HepG2 (cell line): ENCODE results near the gene TRAPPC12. TPM values are rescaled to one million over a fixed set of nuclear protein-coding genes. Genes with fewer than 3 reads are reported as not detected.

Experiments
- AHDC1 ChIP-seq: sonication (generic); formaldehyde crosslinking; IDR thresholded peaks from 2 replicates; pipeline ENCODE4 v1.5.1; 2020; ENCODE audit warnings: mild to moderate bottlenecking, missing genetic modification reagents, borderline replicate concordance
- BORCS8-MEF2B ChIP-seq: sonication (generic); formaldehyde crosslinking; IDR thresholded peaks from 2 replicates; pipeline ENCODE4 v1.8.0; 2022; ENCODE audit warnings: mild to moderate bottlenecking, missing genetic modification reagents
- E2F1 ChIP-seq: sonication (generic); formaldehyde crosslinking; IDR thresholded peaks from 2 replicates; pipeline ENCODE4 v1.5.0; 2020; ENCODE audit warnings: missing genetic modification reagents
- GATA4 ChIP-seq: sonication (generic); IDR thresholded peaks from 2 replicates; pipeline ENCODE4 v1.6.1; 2016; ENCODE audit warnings: antibody characterized with exemption, low read depth, borderline replicate concordance
- GATAD2A ChIP-seq: IDR thresholded peaks from 2 replicates; pipeline ENCODE4 v1.6.1; 2016
- GPBP1L1 ChIP-seq: sonication (generic); formaldehyde crosslinking; IDR thresholded peaks from 2 replicates; pipeline ENCODE4 v1.5.0; 2020; ENCODE audit warnings: mild to moderate bottlenecking, missing genetic modification reagents
- HMGXB4 ChIP-seq, 2 experiments: sonication (generic) in 1 of 2; formaldehyde crosslinking in 1 of 2; IDR thresholded peaks; 2 replicates each; pipeline versions ENCODE4 v1.4.0 to v1.6.1; 2018 to 2020; ENCODE audit warnings: missing genetic modification reagents in 2 of 2, borderline replicate concordance in 1 of 2, low read depth in 1 of 2, mild to moderate bottlenecking in 1 of 2, missing biosample characterization in 1 of 2
- NCOR1 ChIP-seq: fragments of 200-600 bp; sonication (generic); IDR thresholded peaks from 2 replicates; pipeline ENCODE4 v1.7.0; 2017; ENCODE audit warnings: antibody characterized with exemption, low read length, borderline replicate concordance
- NR2C2 ChIP-seq: sonication (generic); formaldehyde crosslinking; IDR thresholded peaks from 2 replicates; pipeline ENCODE4 v1.4.0; 2020; ENCODE audit warnings: missing genetic modification reagents, mild to moderate bottlenecking, moderate library complexity, borderline replicate concordance
- SALL1 ChIP-seq: sonication (generic); formaldehyde crosslinking; IDR thresholded peaks from 2 replicates; pipeline ENCODE4 v1.8.0; 2022; ENCODE audit warnings: mild to moderate bottlenecking, missing genetic modification reagents
- SNRNP70 ChIP-seq: fragments of 200-400 bp; formaldehyde crosslinking; IDR thresholded peaks from 2 replicates; pipeline ENCODE4 v1.6.1; 2017; ENCODE audit warnings: mild to moderate bottlenecking, low read depth, low read length, moderate library complexity
- SP5 ChIP-seq: IDR thresholded peaks from 2 replicates; pipeline ENCODE4 v1.6.1; 2016; ENCODE audit warnings: low read depth, borderline replicate concordance
- THYN1 ChIP-seq: sonication (generic); formaldehyde crosslinking; IDR thresholded peaks from 2 replicates; pipeline ENCODE4 v1.8.1; 2023; ENCODE audit warnings: low read depth, mild to moderate bottlenecking, moderate library complexity, missing genetic modification reagents, borderline replicate concordance
- ZNF230 ChIP-seq: sonication (generic); formaldehyde crosslinking; IDR thresholded peaks from 2 replicates; pipeline ENCODE4 v1.4.0; 2020; ENCODE audit warnings: mild to moderate bottlenecking, missing genetic modification reagents
- ZNF329 ChIP-seq: sonication (generic); formaldehyde crosslinking; IDR thresholded peaks from 2 replicates; pipeline ENCODE4 v1.9.0; 2021; ENCODE audit warnings: low read depth, mild to moderate bottlenecking, missing genetic modification reagents
- ZNF563 ChIP-seq: sonication (generic); formaldehyde crosslinking; IDR thresholded peaks from 2 replicates; pipeline ENCODE4 v1.8.0; 2022; ENCODE audit warnings: mild to moderate bottlenecking, moderate library complexity, missing genetic modification reagents
- ZNF660 ChIP-seq: sonication (generic); formaldehyde crosslinking; IDR thresholded peaks from 2 replicates; pipeline ENCODE4 v1.5.1; 2020; ENCODE audit warnings: mild to moderate bottlenecking, low read depth, missing genetic modification reagents, borderline replicate concordance
- ZNF784 ChIP-seq: sonication (generic); formaldehyde crosslinking; IDR thresholded peaks from 2 replicates; pipeline ENCODE4 v1.5.1; 2020; ENCODE audit warnings: missing genetic modification reagents, mild to moderate bottlenecking, borderline replicate concordance
- polyA plus RNA-seq, 8 experiments: library from polyadenylated mRNA; depleted of rRNA in 3 of 8; stranded (reverse) in 7 of 8; unstranded in 1 of 8; fragments of >200 nt; fragmentation: Illumina TruSeq in 4 of 8; extraction: Trizol in 4 of 8; gene quantifications; 2 replicates each; pipeline versions ENCODE4 v1.2.1 to v1.2.3, GENCODE V29; 2011 to 2016; ENCODE audit warnings: low read depth in 4 of 8, missing spikeins in 1 of 8, mixed read lengths in 1 of 8; ENCODE audit not compliant: insufficient read depth in 1 of 8
- total RNA-seq, 5 experiments: library from RNA; depleted of rRNA; stranded (reverse); fragments of >200 nt; fragmentation: Illumina TruSeq; extraction: Trizol; gene quantifications; 2 replicates each; pipeline ENCODE4 v1.2.3, GENCODE V29; 2016; ENCODE audit warnings: low read depth in 1 of 5

Gene TRAPPC12
- total and polyA plus RNA-seq, 2 of the 13 experiments (the other 11 are each of a cell fraction or from before 2014, with no cell fraction given) = 46.4 to 97.7 TPM

- TF ChIP-seq GPBP1L1 (CRISPR knock-in tag) (no peak), BORCS8-MEF2B (peak; percentile 80; the same call in 1 of the 2 replicates), NR2C2 (CRISPR knock-in tag) (peak; percentile 84; the same call in 1 of the 2 replicates), ZNF329 (CRISPR knock-in tag) (no peak; the same call in 1 of the 2 replicates), ZNF660 (CRISPR knock-in tag) (no peak), GATA4 (no peak), E2F1 (no peak), GATAD2A (CRISPR knock-in tag) (peak; percentile 96), NCOR1 (peak; percentile 96), SP5 (CRISPR knock-in tag) (peak; percentile 99), SNRNP70 (no peak), ZNF784 (CRISPR knock-in tag) (peak; percentile 26; the same call in 1 of the 2 replicates), SALL1 (CRISPR knock-in tag) (peak; percentile 96), ZNF563 (CRISPR knock-in tag) (no peak), AHDC1 (peak; percentile 88), HMGXB4 (CRISPR knock-in tag; IDR thresholded peaks at IDR 0.05; ENCODE audit: borderline replicate concordance in 1 of 2, low read depth in 1 of 2) (peak; percentile 44 to 54; a peak in 2 of 4 replicates), THYN1 (CRISPR knock-in tag) (no peak), ZNF230 (CRISPR knock-in tag) (peak; percentile 57; the same call in 1 of the 2 replicates)
Measured at GRCh38 chr2:3465844-3466481, 86.5 kb downstream of the TRAPPC12 start (continued).
